A673 (cell line): Measurements from ENCODE around the gene RSPH9. TPM values are rescaled to one million over a fixed set of nuclear protein-coding genes. Genes with fewer than 3 reads are reported as not detected.
A peak's percentile ranks its signal among the peaks of the same experiment; 100 is the strongest.

Source experiments
- BruUV-seq: library from RNA; stranded (reverse); fragments of 400-500 nt; replicated peaks from 2 replicates; lab custom pipeline; 2021; lab: Mats Ljungman, UMichigan
- CTCF ChIA-PET: fragments of 300-600 bp; sonication (Branson Sonifier 250); formaldehyde crosslinking; loops from one replicate; lab custom pipeline; 2022; ENCODE audit warnings: antibody characterized with exemption; lab: Charles Lee
- POLR2A ChIA-PET: fragments of 300-600 bp; sonication (Branson Sonifier 250); formaldehyde crosslinking; loops from one replicate; lab custom pipeline; 2022; ENCODE audit warnings: antibody characterized with exemption; ENCODE audit not compliant: low non-redundant PET; lab: Charles Lee
- DNase-seq: peaks from one replicate; pipeline ENCODE4 v3.0.0-alpha.2; 2015; ENCODE audit warnings: low spot score
- H3K27ac ChIP-seq: fragments of 200-600 bp; sonication (generic); 2 replicates; pipeline ENCODE4 v1.5.1; 2016; ENCODE audit warnings: mixed run types, low read depth, mild to moderate bottlenecking, mixed read lengths, antibody characterized with exemption, low read length; ENCODE audit not compliant: poor library complexity, severe bottlenecking
- H3K27me3 ChIP-seq: fragments of 200-600 bp; sonication (generic); replicated peaks from 2 replicates; pipeline ENCODE4 v1.6.1; 2017; ENCODE audit warnings: mixed run types, low read depth, mild to moderate bottlenecking, mixed read lengths, antibody characterized with exemption, low read length; ENCODE audit not compliant: insufficient read depth, poor library complexity
- H3K36me3 ChIP-seq: fragments of 200-600 bp; sonication (generic); 2 replicates; pipeline ENCODE4 v1.6.1; 2016; ENCODE audit warnings: mixed run types, mild to moderate bottlenecking, mixed read lengths, antibody characterized with exemption, low read length; ENCODE audit not compliant: insufficient read depth, poor library complexity, severe bottlenecking
- H3K4me1 ChIP-seq: fragments of 200-600 bp; sonication (generic); 2 replicates; pipeline ENCODE4 v1.6.1; 2017; ENCODE audit warnings: mixed run types, mild to moderate bottlenecking, mixed read lengths, antibody characterized with exemption, low read length; ENCODE audit not compliant: insufficient read depth, poor library complexity, severe bottlenecking
- H3K4me3 ChIP-seq: fragments of 200-600 bp; sonication (generic); 2 replicates; pipeline ENCODE4 v1.5.1; 2016; ENCODE audit warnings: low read depth, mixed run types, mild to moderate bottlenecking, mixed read lengths, low read length; ENCODE audit not compliant: poor library complexity, severe bottlenecking
- H3K9me3 ChIP-seq: fragments of 200-600 bp; sonication (generic); 2 replicates; pipeline ENCODE4 v1.6.1; 2016; ENCODE audit warnings: mixed run types, low read depth, mild to moderate bottlenecking, mixed read lengths, antibody characterized with exemption, low read length; ENCODE audit not compliant: poor library complexity, severe bottlenecking
- EZH2 ChIP-seq: fragments of 200-600 bp; sonication (generic); IDR thresholded peaks from 2 replicates; pipeline ENCODE4 v1.6.1; 2017; ENCODE audit warnings: borderline replicate concordance, low read depth, mild to moderate bottlenecking, mixed read lengths, antibody characterized with exemption, low read length; ENCODE audit not compliant: poor library complexity, severe bottlenecking
- intact Hi-C: fragments of 100-400 bp; cut with micrococcal nuclease; formaldehyde crosslinking; loops from one replicate; pipeline ENCODE4 v1.10.0; 2022; ENCODE audit not compliant: unreplicated experiment
- total RNA-seq: library from RNA; stranded (reverse); gene quantifications from 2 replicates; pipeline ENCODE4 v1.2.3, GENCODE V29; 2021
- TF ChIP-seq, protein P1 (sequence below): fragments of 300-800, 200-600 bp; sonication (generic); conservative IDR thresholded peaks from 2 replicates; pipeline ENCODE4 v1.5.1; 2017; ENCODE audit warnings: low read depth, mild to moderate bottlenecking, antibody characterized with exemption, low read length, moderate library complexity, mixed read lengths

The RSPH9 gene
- total RNA-seq, 1 experiment from 2014 or later: 0.11 TPM

DNA sequence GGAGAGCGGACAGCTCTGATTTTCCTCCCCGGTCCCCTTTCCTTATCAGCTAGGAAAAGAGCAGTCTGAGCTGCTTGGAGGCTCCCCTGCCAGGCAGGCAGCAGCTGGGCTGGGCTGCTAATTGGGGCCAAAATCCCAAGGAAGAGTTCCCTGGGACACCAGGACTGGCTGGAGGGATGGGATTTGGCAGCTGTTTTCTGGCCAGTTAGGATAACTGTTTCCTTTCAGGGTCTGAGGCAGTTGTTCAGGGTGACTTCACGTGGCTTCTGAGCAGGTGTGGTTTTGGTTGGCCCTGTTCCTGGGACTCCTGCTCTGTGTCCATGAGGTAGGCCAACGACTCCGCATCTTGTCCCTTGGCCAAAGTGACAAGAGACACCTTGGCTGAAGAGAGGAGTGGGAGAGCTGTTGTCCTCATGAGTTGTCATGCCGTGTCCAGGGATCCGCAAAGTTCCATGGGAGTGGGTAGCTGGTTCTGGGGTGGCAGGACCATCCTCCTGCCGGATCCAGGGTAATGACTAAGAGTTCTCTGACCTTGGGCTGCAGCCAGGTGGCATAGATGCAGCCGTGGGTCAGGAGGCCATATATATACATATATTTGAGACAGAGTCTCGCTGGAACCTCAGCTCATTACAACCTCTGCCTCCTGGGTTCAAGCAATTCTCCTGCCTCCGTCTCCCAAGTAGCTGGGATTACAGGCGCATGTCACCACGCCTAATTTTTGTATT lies 21.5 kb downstream of the RSPH9 start:
- POLR2A ChIA-PET: no interaction called here
- H3K9me3 ChIP-seq: no peaks in the 10 kb centered on the region
- peaks cover 14% of the 10 kb centered on the region for H3K4me1 ChIP-seq
- no peak for DNase-seq
- no TSS peak for BruUV-seq
- no peak overlapping the region for H3K4me3 ChIP-seq
- intact Hi-C loops: loop anchor here (2.0 to 5.0 kb wide), 2 partner anchors 91 to 338 kb away; no protein-coding TSS in a partner anchor
- CTCF ChIA-PET: interaction anchor here (0.7 to 2.5 kb wide), 3 partner anchors 413 to 417 kb away, joined by 6 to 29 read pairs (median 6); no protein-coding TSS in a partner anchor
- H3K27me3 ChIP-seq: no peaks in the 10 kb centered on the region
- TF ChIP-seq, protein P1, sequence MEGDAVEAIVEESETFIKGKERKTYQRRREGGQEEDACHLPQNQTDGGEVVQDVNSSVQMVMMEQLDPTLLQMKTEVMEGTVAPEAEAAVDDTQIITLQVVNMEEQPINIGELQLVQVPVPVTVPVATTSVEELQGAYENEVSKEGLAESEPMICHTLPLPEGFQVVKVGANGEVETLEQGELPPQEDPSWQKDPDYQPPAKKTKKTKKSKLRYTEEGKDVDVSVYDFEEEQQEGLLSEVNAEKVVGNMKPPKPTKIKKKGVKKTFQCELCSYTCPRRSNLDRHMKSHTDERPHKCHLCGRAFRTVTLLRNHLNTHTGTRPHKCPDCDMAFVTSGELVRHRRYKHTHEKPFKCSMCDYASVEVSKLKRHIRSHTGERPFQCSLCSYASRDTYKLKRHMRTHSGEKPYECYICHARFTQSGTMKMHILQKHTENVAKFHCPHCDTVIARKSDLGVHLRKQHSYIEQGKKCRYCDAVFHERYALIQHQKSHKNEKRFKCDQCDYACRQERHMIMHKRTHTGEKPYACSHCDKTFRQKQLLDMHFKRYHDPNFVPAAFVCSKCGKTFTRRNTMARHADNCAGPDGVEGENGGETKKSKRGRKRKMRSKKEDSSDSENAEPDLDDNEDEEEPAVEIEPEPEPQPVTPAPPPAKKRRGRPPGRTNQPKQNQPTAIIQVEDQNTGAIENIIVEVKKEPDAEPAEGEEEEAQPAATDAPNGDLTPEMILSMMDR: no peak
- no peak for TF ChIP-seq EZH2
- peaks cover 5% of the 10 kb centered on the region for H3K36me3 ChIP-seq
- no peak overlapping the region for H3K27ac ChIP-seq

DNA sequence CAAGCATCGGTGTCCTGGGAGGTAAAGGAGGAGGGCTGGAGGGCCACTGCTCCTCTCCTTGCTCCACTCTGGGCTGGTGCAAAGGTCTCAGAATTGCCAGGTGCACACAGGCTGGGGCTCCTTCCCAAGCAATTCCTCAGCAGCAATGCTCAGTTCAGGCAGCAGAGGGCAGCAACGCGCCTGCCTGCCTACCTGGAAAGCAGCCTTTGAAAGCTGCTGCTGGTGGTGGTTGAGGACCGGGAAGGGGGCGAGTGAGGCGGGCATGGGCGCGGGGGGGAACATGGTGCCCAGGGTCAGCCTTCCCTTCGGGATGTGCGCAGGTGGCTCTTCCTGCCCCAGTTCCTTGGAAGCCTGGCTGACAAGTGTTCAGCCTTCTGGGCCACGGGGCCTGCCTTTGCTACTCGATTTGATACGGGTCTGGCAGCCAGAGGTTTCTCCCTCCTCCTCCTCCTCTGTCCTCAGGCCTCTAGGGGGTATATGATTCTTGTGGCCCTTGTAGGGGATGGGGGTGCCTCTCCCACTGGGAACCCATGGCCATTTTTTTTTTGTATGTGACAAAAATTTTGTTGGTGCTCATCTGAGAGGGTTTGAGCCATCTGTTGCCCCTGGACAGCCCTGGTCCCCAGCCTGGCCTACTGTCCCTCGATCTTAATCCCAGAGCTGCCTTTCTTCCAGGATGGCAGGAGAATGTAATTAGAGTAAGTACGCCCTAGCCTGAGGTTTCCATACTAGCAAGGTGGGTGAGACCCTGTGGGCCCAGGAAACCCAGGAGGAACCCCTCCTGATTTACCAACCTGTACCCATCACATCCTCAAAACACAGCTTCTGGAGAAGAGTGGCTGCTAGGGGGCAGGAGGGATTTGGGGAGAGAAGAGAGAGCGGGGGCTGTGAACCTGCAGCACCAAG lies 22.7 kb downstream of the RSPH9 start:
- peak; percentile 81 for DNase-seq
- peaks cover 15% of the 10 kb centered on the region for H3K36me3 ChIP-seq
- ChIA-PET CTCF (interaction anchor here (0.6 to 2.6 kb wide), 9 partner anchors 10 to 1172 kb away, joined by 3 to 29 read pairs (median 3); no protein-coding TSS in a partner anchor), POLR2A (no interaction called here)
- H3K4me3 ChIP-seq: peak overlapping the region; percentile 21
- intact Hi-C loops: loop anchor here (1.0 to 5.0 kb wide), 4 partner anchors 90 to 412 kb away; no protein-coding TSS in a partner anchor
- TF ChIP-seq EZH2: no peak
- TF ChIP-seq, protein P1: peak; percentile 96
- H3K4me1 ChIP-seq: peaks cover 14% of the 10 kb centered on the region
- H3K27ac ChIP-seq: no peak overlapping the region
- no peaks in the 10 kb centered on the region for H3K9me3 ChIP-seq
- no TSS peak for BruUV-seq
- no peaks in the 10 kb centered on the region for H3K27me3 ChIP-seq
